Esophagus (tissue), 2 donors: ENCODE results near the gene OR2W3. TPM values are rescaled to one million over a fixed set of nuclear protein-coding genes. Genes with fewer than 3 reads are reported as not detected.
"Not testable (repeated sequence)": the region's sequence is repeated elsewhere in the genome, so short reads cannot be mapped to it uniquely, and the experiment has no call there.

ENCODE experiments used
- H3K27ac ChIP-seq, 2 donors: one replicate each; pipeline ENCODE4 v1.5.1; 2013; ENCODE audit warnings: low read depth in 2 of 2, mild to moderate bottlenecking in 2 of 2, inconsistent platforms in 1 of 2, low read length in 1 of 2, moderate library complexity in 1 of 2
- H3K27me3 ChIP-seq, 2 donors: one replicate each; pipeline ENCODE4 v1.6.1; 2013; ENCODE audit warnings: low read length in 2 of 2, control low read depth in 1 of 2, mild to moderate bottlenecking in 1 of 2; ENCODE audit not compliant: insufficient read depth in 2 of 2, control insufficient read depth in 1 of 2
- H3K36me3 ChIP-seq, 2 donors: one replicate each; pipeline ENCODE4 v1.6.1; 2013; ENCODE audit warnings: low read length in 1 of 2; ENCODE audit not compliant: control insufficient read depth in 2 of 2, insufficient read depth in 2 of 2
- H3K4me1 ChIP-seq, 2 donors: one replicate each; pipeline ENCODE4 v1.6.1; 2013; ENCODE audit warnings: low read length in 1 of 2; ENCODE audit not compliant: control insufficient read depth in 2 of 2, insufficient read depth in 2 of 2
- H3K4me3 ChIP-seq, 2 donors: one replicate each; pipeline ENCODE4 v1.5.1; 2013; ENCODE audit warnings: low read length in 2 of 2, mild to moderate bottlenecking in 2 of 2, low read depth in 1 of 2, moderate library complexity in 1 of 2
- H3K9me3 ChIP-seq, 2 donors: one replicate each; pipeline ENCODE4 v1.6.1; 2013; ENCODE audit warnings: mild to moderate bottlenecking in 2 of 2, low read depth in 1 of 2, low read length in 1 of 2, moderate library complexity in 1 of 2; ENCODE audit not compliant: control insufficient read depth in 2 of 2, insufficient read depth in 1 of 2
- WGBS, 2 donors: extraction: QIAGEN DNeasy Blood & Tissue Kit; methylation state at CpG; one replicate each; pipeline ENCODE4 v1.1.7; 2013; 5-methylcytosine and 5-hydroxymethylcytosine counted together
- polyA plus RNA-seq, 2 donors: library from polyadenylated mRNA; stranded (reverse); fragments of 200-250 nt; gene quantifications; one replicate each; pipeline ENCODE4 v1.2.3, GENCODE V29; 2013
- donor health status: healthy with polysubstance abuse.
- donor health status: Bipolar disorder and iron deficiency.

Gene OR2W3
- polyA plus RNA-seq, 2 donors, result 0.12 TPM; not detected in 1

GRCh38 chr1:247913786-247914185, 18.4 kb downstream of the OR2W3 start:
- H3K4me3 ChIP-seq, result no peak overlapping the region
- H3K27me3 ChIP-seq, result no peaks in the 10 kb centered on the region
- H3K9me3 ChIP-seq, result peaks cover 0 to 4% of the 10 kb centered on the region in 2 donors
- no peak overlapping the region for H3K27ac ChIP-seq
- WGBS, 2 donors, result 66 to 75% methylated on average over 2 of the region's 2 CpGs
- no peaks in the 10 kb centered on the region for H3K4me1 ChIP-seq
- H3K36me3 ChIP-seq, result no peaks in the 10 kb centered on the region

DNA sequence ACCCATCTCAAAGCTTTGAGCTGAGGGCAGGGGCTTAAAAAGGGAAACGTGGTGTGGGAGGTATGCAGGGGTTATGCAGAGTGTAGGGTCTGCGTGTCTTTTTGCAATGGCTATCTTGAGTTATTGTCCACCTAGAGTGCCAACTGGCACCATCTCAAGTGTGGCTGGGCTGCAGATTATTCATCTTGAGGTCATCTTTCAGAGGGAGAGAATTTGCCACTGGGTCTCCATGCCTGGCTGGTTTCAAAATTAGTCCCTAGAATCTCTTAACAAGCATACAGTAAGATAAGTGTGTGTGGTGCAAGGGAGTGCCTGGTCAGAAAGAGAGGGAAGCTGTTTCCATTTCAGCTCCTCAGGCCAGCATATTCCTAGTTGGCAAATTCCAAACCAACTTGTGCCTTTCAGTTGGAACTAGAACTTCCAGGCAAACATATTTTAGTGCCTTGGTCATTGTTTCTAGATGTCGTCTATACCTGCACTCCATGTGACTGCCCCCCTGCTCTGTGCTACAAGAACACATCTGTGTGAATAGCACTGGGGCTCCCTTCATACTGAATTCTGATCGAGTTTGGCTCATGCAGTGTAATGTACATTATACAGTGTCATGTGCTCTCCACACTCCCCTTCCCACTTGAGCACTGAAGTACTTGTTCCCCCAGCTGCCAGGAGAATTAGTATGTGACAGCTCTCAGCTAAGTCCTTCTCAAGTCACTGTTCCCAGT, 19.7 kb downstream of the OR2W3 start:
- no peak overlapping the region for H3K27ac ChIP-seq
- no peaks in the 10 kb centered on the region for H3K4me1 ChIP-seq
- H3K4me3 ChIP-seq, result no peak overlapping the region
- 59 to 62% methylated on average over 4 of the region's 4 CpGs for WGBS, 2 donors
- peaks cover 0 to 4% of the 10 kb centered on the region in 2 donors for H3K9me3 ChIP-seq
- no peaks in the 10 kb centered on the region for H3K36me3 ChIP-seq
- no peaks in the 10 kb centered on the region for H3K27me3 ChIP-seq

- H3K4me3 ChIP-seq, result no peak within 1 kb of the TSS
- no peaks in the 10 kb centered on the region for H3K27me3 ChIP-seq
- H3K36me3 ChIP-seq, result no peaks in the 10 kb centered on the region
- H3K27ac ChIP-seq, result no peak within 1 kb of the TSS
- H3K4me1 ChIP-seq, result no peaks in the 10 kb centered on the region
- H3K9me3 ChIP-seq, result peaks cover 0 to 4% of the 10 kb centered on the region in 2 donors
- WGBS, 2 donors, result 77 to 93% methylated on average over 2 of the region's 2 CpGs
Observed at GRCh38 chr1:247919952-247920351, 24.6 kb downstream of the OR2W3 start, which contains the start of gene OR2T8. TSS of gene OR2T8 (plus strand) at chr1:247920252. CDS start at chr1:247921018, 766 bp downstream.

DNA sequence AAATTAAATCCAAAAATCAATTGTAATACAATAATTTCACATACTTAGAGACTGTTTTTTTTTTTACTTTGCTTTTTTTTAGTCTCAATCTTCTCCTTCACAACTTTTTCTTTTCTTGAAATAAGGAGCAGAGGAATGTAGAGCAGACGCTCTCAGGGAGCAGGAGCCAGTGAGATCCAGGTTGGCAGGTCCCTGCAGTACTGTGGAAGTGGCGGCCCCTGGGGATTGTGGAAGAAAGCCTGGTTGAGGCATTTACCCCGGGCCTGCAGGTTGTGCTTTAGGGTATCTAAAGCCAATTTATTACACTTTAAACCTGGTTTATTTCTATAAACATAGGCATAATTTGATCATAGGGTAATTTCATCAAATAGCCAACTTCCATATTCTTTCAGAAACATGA, 28.6 kb downstream of the OR2W3 start:
- H3K4me3 ChIP-seq, result no peak overlapping the region
- no peaks in the 10 kb centered on the region for H3K36me3 ChIP-seq
- H3K9me3 ChIP-seq, result no peaks in the 10 kb centered on the region
- 69 to 70% methylated on average over 3 of the region's 3 CpGs for WGBS, 2 donors
- H3K27ac ChIP-seq, result no peak overlapping the region
- H3K27me3 ChIP-seq, result no peaks in the 10 kb centered on the region
- H3K4me1 ChIP-seq, result no peaks in the 10 kb centered on the region

DNA sequence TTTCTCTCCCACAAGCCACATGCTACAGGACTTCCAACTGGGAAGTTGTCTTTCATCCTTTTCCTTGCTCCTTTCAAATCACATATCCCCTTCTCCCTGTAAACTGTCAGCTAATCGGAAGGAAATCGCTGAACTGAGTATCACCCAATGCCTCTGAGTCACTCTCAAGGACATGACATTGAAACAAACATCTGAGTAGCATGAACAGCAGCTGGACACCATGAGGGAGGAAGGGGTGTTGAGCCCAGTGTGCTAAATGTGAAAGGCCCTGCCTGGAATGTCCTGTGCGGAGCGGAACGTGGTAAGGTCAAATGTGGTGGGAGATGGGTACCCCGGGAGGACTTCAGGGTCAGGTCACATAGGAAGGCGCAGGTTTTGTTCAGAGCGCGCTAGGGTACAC, 29.5 kb downstream of the OR2W3 start, which contains the start of gene OR2AJ1:
TSS of gene OR2AJ1 (plus strand) at position 22 of the 400 bp plus-strand sequence. CDS start 8,880 bp downstream, outside the sequence.
- Histone ChIP-seq H3K9me3 (no peaks in the 10 kb centered on the region), H3K27me3 (no peaks in the 10 kb centered on the region), H3K4me3 (no peak within 1 kb of the TSS), H3K27ac (no peak within 1 kb of the TSS), H3K36me3 (no peaks in the 10 kb centered on the region), H3K4me1 (no peaks in the 10 kb centered on the region)
- whole genome bisulfite sequencing, 2 donors, result 82 to 87% methylated on average over 9 of the region's 9 CpGs

- Histone ChIP-seq H3K9me3 (peaks cover 2 to 16% of the 10 kb centered on the region in 2 donors), H3K4me1 (no peaks in the 10 kb centered on the region), H3K36me3 (no peaks in the 10 kb centered on the region), H3K4me3 (no peak overlapping the region), H3K27me3 (no peaks in the 10 kb centered on the region), H3K27ac (no peak overlapping the region)
- 93 to 95% methylated on average over 8 of the region's 8 CpGs for WGBS, 2 donors
Observed at GRCh38 chr1:247933989-247934388, 38.6 kb downstream of the OR2W3 start.

DNA sequence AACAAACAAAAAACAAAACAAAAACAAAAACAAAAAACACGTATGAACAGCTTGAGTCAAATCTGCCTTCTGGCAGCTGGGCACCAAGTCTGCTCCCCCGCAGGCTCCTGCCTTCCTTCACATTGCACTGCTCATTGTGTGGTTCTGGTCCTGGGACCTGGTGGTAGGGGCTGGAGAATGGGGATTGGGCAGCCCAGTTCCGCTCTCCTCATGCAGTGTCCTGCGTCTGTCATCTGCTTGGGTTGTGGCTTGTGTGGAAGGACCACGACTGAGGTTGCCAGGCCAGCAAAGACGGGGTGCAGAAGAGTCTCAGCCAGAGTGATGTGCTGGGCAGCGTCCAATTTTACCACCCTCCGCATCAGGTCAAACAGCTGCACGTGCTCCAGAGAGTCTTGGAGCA, 40.4 kb downstream of the OR2W3 start:
- Histone ChIP-seq H3K4me1 (no peaks in the 10 kb centered on the region), H3K4me3 (no peak overlapping the region), H3K27ac (no peak overlapping the region), H3K36me3 (no peaks in the 10 kb centered on the region), H3K27me3 (no peaks in the 10 kb centered on the region), H3K9me3 (peaks cover 2 to 16% of the 10 kb centered on the region in 2 donors)
- WGBS, 2 donors, result 90 to 91% methylated on average over 9 of the region's 9 CpGs

GRCh38 chr1:247936415-247936814, 41.0 kb downstream of the OR2W3 start:
- 91 to 94% methylated on average over 18 of the region's 18 CpGs for WGBS, 2 donors
- Histone ChIP-seq H3K36me3 (no peaks in the 10 kb centered on the region), H3K27ac (no peak overlapping the region), H3K4me1 (no peaks in the 10 kb centered on the region), H3K4me3 (no peak overlapping the region), H3K27me3 (no peaks in the 10 kb centered on the region), H3K9me3 (peaks cover 2 to 16% of the 10 kb centered on the region in 2 donors)

GRCh38 chr1:247936965-247937734, 41.8 kb downstream of the OR2W3 start:
- not testable (repeated sequence) for H3K27me3 ChIP-seq, H3K27ac ChIP-seq, H3K4me1 ChIP-seq, H3K36me3 ChIP-seq, H3K4me3 ChIP-seq
- 17 to 27% methylated on average over 37 to 44 of the region's 44 CpGs for WGBS, 2 donors
- peaks cover 2 to 16% of the 10 kb centered on the region in 2 donors for H3K9me3 ChIP-seq
